SK-N-SH (cell line): ENCODE results near the gene ZNF780A. TPM values are rescaled to one million over a fixed set of nuclear protein-coding genes. Genes with fewer than 3 reads are reported as not detected.

ENCODE experiments used
- CTCF ChIA-PET: fragments of 300-600, 350-600 bp; formaldehyde crosslinking; extraction: SDS; loops from one replicate; lab custom pipeline; 2021; lab: Yijun Ruan, JAX
- POLR2A ChIA-PET: fragments of 350-600 bp; sonication (Branson Sonifier 250); formaldehyde crosslinking; extraction: SDS; loops from one replicate; lab custom pipeline; 2020; ENCODE audit warnings: antibody characterized with exemption, inconsistent platforms; lab: Yijun Ruan, JAX
- DNase-seq: peaks from one replicate; pipeline ENCODE4 v3.0.0; 2012
- H2AFZ ChIP-seq: fragments of 200-600 bp; sonication (generic); 2 replicates; pipeline ENCODE4 v1.8.1; 2016; ENCODE audit warnings: antibody characterized with exemption, mild to moderate bottlenecking, low read depth
- H3F3A ChIP-seq: fragments of 200-600 bp; sonication (generic); replicated peaks from 2 replicates; pipeline ENCODE3; 2016; ENCODE audit warnings: antibody characterized with exemption, mild to moderate bottlenecking; ENCODE audit not compliant: insufficient read depth
- H3K27ac ChIP-seq, 2 experiments: fragments of 200-500 bp in 1 of 2; fragments of 200-600 bp in 1 of 2; sonication (Bioruptor generic) in 1 of 2; sonication (generic), shearing (Covaris generic) in 1 of 2; 2 replicates each; pipeline versions ENCODE4 v1.5.1 to v1.6.1; 2014 to 2016; ENCODE audit warnings: low read depth in 2 of 2, inconsistent platforms in 1 of 2, low read length in 1 of 2, mild to moderate bottlenecking in 1 of 2, mixed read lengths in 1 of 2
- H3K27me3 ChIP-seq: fragments of 200-600 bp; sonication (generic), shearing (Covaris generic); 2 replicates; pipeline ENCODE4 v1.6.1; 2016; ENCODE audit warnings: mixed run types; ENCODE audit not compliant: insufficient read depth
- H3K36me3 ChIP-seq, 2 experiments: fragments of 200-500 bp in 1 of 2; fragments of 200-600 bp in 1 of 2; sonication (Bioruptor generic) in 1 of 2; sonication (generic) in 1 of 2; replicated peaks in 1 of 2; 2 replicates each; pipeline versions ENCODE3 to v1.5.1; 2014 to 2016; ENCODE audit warnings: low read length in 1 of 2, mild to moderate bottlenecking in 1 of 2; ENCODE audit not compliant: insufficient read depth in 2 of 2, control insufficient read depth in 1 of 2
- H3K4me1 ChIP-seq, 2 experiments: fragments of 200-500 bp in 1 of 2; fragments of 200-600 bp in 1 of 2; sonication (Bioruptor generic) in 1 of 2; sonication (generic), shearing (Covaris generic) in 1 of 2; 2 replicates each; pipeline versions ENCODE4 v1.5.1 to v1.6.1; 2014 to 2016; ENCODE audit warnings: low read depth in 1 of 2, low read length in 1 of 2, mixed run types in 1 of 2; ENCODE audit not compliant: insufficient read depth in 2 of 2, control insufficient read depth in 1 of 2
- H3K4me2 ChIP-seq: fragments of 200-600 bp; sonication (generic), shearing (Covaris generic); 2 replicates; pipeline ENCODE4 v1.6.1; 2017; ENCODE audit warnings: mixed run types
- H3K4me3 ChIP-seq, 2 experiments: fragments of 200-500 bp in 1 of 2; fragments of 200-600 bp in 1 of 2; sonication (Bioruptor generic) in 1 of 2; sonication (generic), shearing (Covaris generic) in 1 of 2; 2 replicates each; pipeline versions ENCODE4 v1.5.1 to v1.8.1; 2014 to 2016; ENCODE audit warnings: low read depth in 2 of 2, inconsistent platforms in 1 of 2, low read length in 1 of 2, mild to moderate bottlenecking in 1 of 2, mixed read lengths in 1 of 2, moderate library complexity in 1 of 2
- H3K79me2 ChIP-seq: fragments of 200-600 bp; sonication (generic); 2 replicates; pipeline ENCODE4 v1.8.1; 2017; ENCODE audit warnings: mild to moderate bottlenecking; ENCODE audit not compliant: insufficient read depth
- H3K9ac ChIP-seq: fragments of 200-600 bp; sonication (generic); 2 replicates; pipeline ENCODE4 v1.6.1; 2017; ENCODE audit warnings: mixed run types
- H3K9me2 ChIP-seq: fragments of 200-600 bp; sonication (generic); 2 replicates; pipeline ENCODE4 v1.6.1; 2017; ENCODE audit warnings: mixed run types
- H3K9me3 ChIP-seq: fragments of 200-600 bp; sonication (generic); 2 replicates; pipeline ENCODE4 v1.6.1; 2017; ENCODE audit warnings: mixed run types, mild to moderate bottlenecking, moderate library complexity
- H4K20me1 ChIP-seq: fragments of 200-600 bp; sonication (generic); 2 replicates; pipeline ENCODE4 v1.6.1; 2017; ENCODE audit warnings: mild to moderate bottlenecking, mixed run types; ENCODE audit not compliant: insufficient read depth
- CHD2 ChIP-seq: fragments of 150-350 bp; IDR thresholded peaks from 2 replicates; pipeline ENCODE4 v1.6.1; 2018; ENCODE audit warnings: low read length; ENCODE audit not compliant: partially characterized antibody
- ELF1 ChIP-seq: IDR thresholded peaks from 2 replicates; pipeline ENCODE4 v1.4.0; 2012
- EP300 ChIP-seq, 2 experiments: IDR thresholded peaks; 2 replicates each; pipeline versions ENCODE4 v1.4.0 to v1.6.1; 2012; ENCODE audit warnings: borderline replicate concordance in 1 of 2, low read depth in 1 of 2, low read length in 1 of 2
- EZH2phosphoT487 ChIP-seq: fragments of 200-600 bp; sonication (generic); IDR thresholded peaks from 2 replicates; pipeline ENCODE4 v1.6.1; 2017; ENCODE audit warnings: low read depth, mixed run types, mild to moderate bottlenecking, antibody characterized with exemption, moderate library complexity, borderline replicate concordance
- FOSL2 ChIP-seq: IDR thresholded peaks from 2 replicates; pipeline ENCODE4 v1.4.0; 2012; ENCODE audit warnings: low read depth, mild to moderate bottlenecking, moderate library complexity, borderline replicate concordance
- FOXJ3 ChIP-seq: sonication (generic); formaldehyde crosslinking; IDR thresholded peaks from 2 replicates; pipeline ENCODE4 v1.5.1; 2020; ENCODE audit warnings: mild to moderate bottlenecking, missing genetic modification reagents
- FOXM1 ChIP-seq: IDR thresholded peaks from 2 replicates; pipeline ENCODE4 v1.4.0; 2012; ENCODE audit warnings: low read depth, mild to moderate bottlenecking
- GABPA ChIP-seq: IDR thresholded peaks from 2 replicates; pipeline ENCODE4 v1.4.0; 2012; ENCODE audit warnings: low read depth, mild to moderate bottlenecking
- GATA2 ChIP-seq: sonication (generic); formaldehyde crosslinking; IDR thresholded peaks from 2 replicates; pipeline ENCODE4 v1.5.0; 2020; ENCODE audit warnings: mild to moderate bottlenecking, missing genetic modification reagents
- JUND ChIP-seq: IDR thresholded peaks from 2 replicates; pipeline ENCODE4 v1.4.0; 2012
- MEF2A ChIP-seq: IDR thresholded peaks from 2 replicates; pipeline ENCODE4 v1.4.0; 2012; ENCODE audit warnings: low read depth, borderline replicate concordance
- MXI1 ChIP-seq: IDR thresholded peaks from 2 replicates; pipeline ENCODE4 v1.6.1; 2012; ENCODE audit warnings: mild to moderate bottlenecking, low read depth, low read length, improper control_type of control experiment
- NFIC ChIP-seq: IDR thresholded peaks from 2 replicates; pipeline ENCODE4 v1.4.0; 2012; ENCODE audit warnings: borderline replicate concordance
- PBX3 ChIP-seq: IDR thresholded peaks from 2 replicates; pipeline ENCODE4; 2012
- RAD21 ChIP-seq: IDR thresholded peaks from 2 replicates; pipeline ENCODE4 v1.6.1; 2012; ENCODE audit warnings: mild to moderate bottlenecking, low read length
- RCOR1 ChIP-seq: fragments of 150-350 bp; IDR thresholded peaks from 2 replicates; pipeline ENCODE4 v1.6.1; 2017; ENCODE audit warnings: antibody characterized with exemption, low read length
- SMC3 ChIP-seq: IDR thresholded peaks from 2 replicates; pipeline ENCODE4 v1.6.1; 2012; ENCODE audit warnings: low read depth, low read length, improper control_type of control experiment
- TCF12 ChIP-seq: IDR thresholded peaks from 2 replicates; pipeline ENCODE4 v1.4.0; 2012
- YY1 ChIP-seq: IDR thresholded peaks from 2 replicates; pipeline ENCODE4 v1.4.0; 2012; ENCODE audit warnings: low read depth, mild to moderate bottlenecking
- WGBS: methylation state at CpG from one replicate; pipeline ENCODE4 v1.1.6; 2017; ENCODE audit warnings: low lambda C conversion rate; 5-methylcytosine and 5-hydroxymethylcytosine counted together
- polyA plus RNA-seq, 3 experiments: library from polyadenylated mRNA; depleted of rRNA; stranded (reverse); fragments of >200 nt; gene quantifications; 2 replicates each; pipeline ENCODE4 v1.2.3, GENCODE V29; 2012
- TF ChIP-seq, protein P1 (sequence below): IDR thresholded peaks from 2 replicates; pipeline ENCODE4 v1.4.0; 2012; ENCODE audit warnings: low read depth, borderline replicate concordance
- TF ChIP-seq, protein P2 (sequence below): fragments of 150-350 bp; IDR thresholded peaks from 2 replicates; pipeline ENCODE4 v1.6.1; 2017; ENCODE audit warnings: antibody characterized with exemption, low read length, low read depth, borderline replicate concordance
- TF ChIP-seq, protein P3 (sequence below): IDR thresholded peaks from 2 replicates; pipeline ENCODE4 v1.4.0; 2012; ENCODE audit warnings: low read depth
- TF ChIP-seq, protein P4 (sequence below): fragments of 150-350 bp; IDR thresholded peaks from 2 replicates; pipeline ENCODE4 v1.6.1; 2016; ENCODE audit warnings: mild to moderate bottlenecking, low read depth, low read length

ZNF780A gene
- polyA plus RNA-seq, 1 of the 3 experiments (the other 2 are of a cell fraction): 7.1 TPM

- TF ChIP-seq, protein P1, sequence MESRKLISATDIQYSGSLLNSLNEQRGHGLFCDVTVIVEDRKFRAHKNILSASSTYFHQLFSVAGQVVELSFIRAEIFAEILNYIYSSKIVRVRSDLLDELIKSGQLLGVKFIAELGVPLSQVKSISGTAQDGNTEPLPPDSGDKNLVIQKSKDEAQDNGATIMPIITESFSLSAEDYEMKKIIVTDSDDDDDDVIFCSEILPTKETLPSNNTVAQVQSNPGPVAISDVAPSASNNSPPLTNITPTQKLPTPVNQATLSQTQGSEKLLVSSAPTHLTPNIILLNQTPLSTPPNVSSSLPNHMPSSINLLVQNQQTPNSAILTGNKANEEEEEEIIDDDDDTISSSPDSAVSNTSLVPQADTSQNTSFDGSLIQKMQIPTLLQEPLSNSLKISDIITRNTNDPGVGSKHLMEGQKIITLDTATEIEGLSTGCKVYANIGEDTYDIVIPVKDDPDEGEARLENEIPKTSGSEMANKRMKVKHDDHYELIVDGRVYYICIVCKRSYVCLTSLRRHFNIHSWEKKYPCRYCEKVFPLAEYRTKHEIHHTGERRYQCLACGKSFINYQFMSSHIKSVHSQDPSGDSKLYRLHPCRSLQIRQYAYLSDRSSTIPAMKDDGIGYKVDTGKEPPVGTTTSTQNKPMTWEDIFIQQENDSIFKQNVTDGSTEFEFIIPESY: no peak
- TF ChIP-seq GATA2 (CRISPR knock-in tag): no peak
- no peak for TF ChIP-seq FOXJ3
- TF ChIP-seq, protein P2, sequence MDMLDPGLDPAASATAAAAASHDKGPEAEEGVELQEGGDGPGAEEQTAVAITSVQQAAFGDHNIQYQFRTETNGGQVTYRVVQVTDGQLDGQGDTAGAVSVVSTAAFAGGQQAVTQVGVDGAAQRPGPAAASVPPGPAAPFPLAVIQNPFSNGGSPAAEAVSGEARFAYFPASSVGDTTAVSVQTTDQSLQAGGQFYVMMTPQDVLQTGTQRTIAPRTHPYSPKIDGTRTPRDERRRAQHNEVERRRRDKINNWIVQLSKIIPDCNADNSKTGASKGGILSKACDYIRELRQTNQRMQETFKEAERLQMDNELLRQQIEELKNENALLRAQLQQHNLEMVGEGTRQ: no peak
- TF ChIP-seq CHD2: no peak
- no peak for TF ChIP-seq TCF12
- no peak for TF ChIP-seq ELF1
- TF ChIP-seq SMC3: no peak
- no peak for TF ChIP-seq PBX3
- no peak for TF ChIP-seq GABPA
These were observed 12.9 kb upstream of the ZNF780A start (continued) for GRCh38 chr19:40103600-40103999.

DNA sequence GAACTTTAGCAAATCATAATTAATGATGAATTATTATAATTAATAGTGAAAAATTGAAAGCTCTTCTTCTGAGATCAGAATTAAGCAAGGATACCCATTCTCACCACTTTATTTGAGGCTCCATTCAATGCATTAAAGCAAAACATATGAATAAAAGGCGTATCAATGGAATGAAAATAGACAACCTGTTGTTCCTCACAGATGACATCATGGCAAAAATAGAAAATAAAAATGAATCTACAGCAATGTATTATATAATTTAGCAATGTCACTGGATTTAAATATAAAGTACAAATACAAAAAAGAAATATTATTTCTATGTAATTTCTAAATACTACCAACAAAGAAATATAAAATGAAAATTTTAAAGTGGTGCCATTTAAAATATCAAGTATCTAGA, 11.1 kb upstream of the ZNF780A start:
- Histone ChIP-seq H3K27ac (no peak overlapping the region), H3F3A (no peaks in the 10 kb centered on the region), H3K4me2 (no peak overlapping the region), H3K9me2 (no peaks in the 10 kb centered on the region), H2AFZ (no peak overlapping the region), H4K20me1 (no peaks in the 10 kb centered on the region)
- DNase-seq: no peak
- POLR2A ChIA-PET: no interaction called here
- no peak for TF ChIP-seq ELF1
- TF ChIP-seq GABPA: no peak
- TF ChIP-seq EP300 (IDR thresholded peaks at IDR 0.05; ENCODE audit: borderline replicate concordance in 1 of 2, low read depth in 1 of 2, low read length in 1 of 2): no peak
- TF ChIP-seq, protein P3, sequence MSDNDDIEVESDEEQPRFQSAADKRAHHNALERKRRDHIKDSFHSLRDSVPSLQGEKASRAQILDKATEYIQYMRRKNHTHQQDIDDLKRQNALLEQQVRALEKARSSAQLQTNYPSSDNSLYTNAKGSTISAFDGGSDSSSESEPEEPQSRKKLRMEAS: no peak
- TF ChIP-seq, protein P2: no peak
- no peak for TF ChIP-seq EZH2phosphoT487
- TF ChIP-seq FOXM1: no peak
- no peak for TF ChIP-seq RAD21
- no peak for TF ChIP-seq MXI1
- TF ChIP-seq JUND: no peak
- TF ChIP-seq, protein P4, sequence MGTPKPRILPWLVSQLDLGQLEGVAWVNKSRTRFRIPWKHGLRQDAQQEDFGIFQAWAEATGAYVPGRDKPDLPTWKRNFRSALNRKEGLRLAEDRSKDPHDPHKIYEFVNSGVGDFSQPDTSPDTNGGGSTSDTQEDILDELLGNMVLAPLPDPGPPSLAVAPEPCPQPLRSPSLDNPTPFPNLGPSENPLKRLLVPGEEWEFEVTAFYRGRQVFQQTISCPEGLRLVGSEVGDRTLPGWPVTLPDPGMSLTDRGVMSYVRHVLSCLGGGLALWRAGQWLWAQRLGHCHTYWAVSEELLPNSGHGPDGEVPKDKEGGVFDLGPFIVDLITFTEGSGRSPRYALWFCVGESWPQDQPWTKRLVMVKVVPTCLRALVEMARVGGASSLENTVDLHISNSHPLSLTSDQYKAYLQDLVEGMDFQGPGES: no peak
- no peak for TF ChIP-seq MEF2A
- TF ChIP-seq NFIC: no peak
- no peak for TF ChIP-seq YY1
- no peak for TF ChIP-seq CHD2
- no peak for TF ChIP-seq RCOR1
- TF ChIP-seq, protein P1: no peak
- no peak for TF ChIP-seq FOSL2
- TF ChIP-seq, all 33 proteins: peak for 0
- no peak overlapping the region for H3K9ac ChIP-seq
- H3K9me3 ChIP-seq: no peaks in the 10 kb centered on the region
- CTCF ChIA-PET: interaction anchor here (1.3 kb wide), 1 partner anchor 11 kb away, joined by 3 read pairs; no protein-coding TSS in a partner anchor
- no peaks in the 10 kb centered on the region for H3K27me3 ChIP-seq
- no peaks in the 10 kb centered on the region for H3K4me1 ChIP-seq
- no peak overlapping the region for H3K4me3 ChIP-seq
- no peaks in the 10 kb centered on the region for H3K36me3 ChIP-seq
- no peaks in the 10 kb centered on the region for H3K79me2 ChIP-seq
- WGBS: 2% methylated on average over 1 of the region's 1 CpG
